HG03460 (cell line): ENCODE results near the gene PRKN.
"Not testable (repeated sequence)": the region's sequence is repeated elsewhere in the genome, so short reads cannot be mapped to it uniquely, and the experiment has no call there.

Experiments
- ATAC-seq: cut with Tn5 transposase; IDR thresholded peaks from one replicate; pipeline ENCODE4 v1.9.1; 2021; ENCODE audit not compliant: unreplicated experiment

Gene PRKN

GRCh38 chr6:162679681-162680080 is 47.9 kb downstream of the PRKN start:
- ATAC-seq: no peak

GRCh38 chr6:162678896-162679295 is 48.7 kb downstream of the PRKN start:
- ATAC-seq: not testable (repeated sequence)

DNA sequence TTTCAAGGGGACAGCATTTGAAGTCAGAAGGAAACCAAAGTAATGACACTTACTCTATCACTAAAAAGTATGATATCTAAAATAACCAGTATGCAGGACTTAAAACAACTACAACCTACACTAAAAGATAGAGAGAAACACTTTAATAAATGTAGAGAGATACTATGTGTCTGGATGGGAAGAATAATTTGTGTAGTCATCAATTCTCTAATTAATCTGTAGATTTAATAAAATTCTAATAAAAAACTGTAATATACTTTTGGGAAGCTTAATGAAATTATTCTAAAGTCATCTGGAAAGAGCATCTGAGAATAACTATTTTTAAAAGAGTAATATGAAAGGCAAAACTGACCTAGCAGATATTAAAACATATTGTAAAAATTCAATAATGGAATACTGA is 52.1 kb downstream of the PRKN start:
- ATAC-seq: no peak

DNA sequence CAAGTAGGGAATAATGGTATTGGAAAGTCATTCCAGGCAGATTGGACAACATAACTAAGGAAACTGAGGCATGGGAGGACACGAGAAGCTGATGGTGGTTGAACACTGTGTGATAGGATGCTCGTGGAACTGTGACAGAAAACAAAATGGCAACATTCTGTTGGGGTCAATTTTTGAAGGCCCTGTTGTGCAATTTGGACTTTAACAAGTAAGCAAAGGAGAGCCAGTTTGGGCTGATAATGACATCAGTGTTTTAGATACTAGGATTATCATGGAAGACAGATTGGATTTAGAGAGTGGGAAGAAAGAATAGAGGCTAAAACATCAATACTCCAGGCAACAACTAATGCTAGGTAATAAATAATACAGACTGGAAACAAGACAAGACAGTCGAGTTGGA is 53.1 kb downstream of the PRKN start:
- ATAC-seq: no peak

GRCh38 chr6:162671580-162672165 is 55.9 kb downstream of the PRKN start:
- ATAC-seq: no peak

DNA sequence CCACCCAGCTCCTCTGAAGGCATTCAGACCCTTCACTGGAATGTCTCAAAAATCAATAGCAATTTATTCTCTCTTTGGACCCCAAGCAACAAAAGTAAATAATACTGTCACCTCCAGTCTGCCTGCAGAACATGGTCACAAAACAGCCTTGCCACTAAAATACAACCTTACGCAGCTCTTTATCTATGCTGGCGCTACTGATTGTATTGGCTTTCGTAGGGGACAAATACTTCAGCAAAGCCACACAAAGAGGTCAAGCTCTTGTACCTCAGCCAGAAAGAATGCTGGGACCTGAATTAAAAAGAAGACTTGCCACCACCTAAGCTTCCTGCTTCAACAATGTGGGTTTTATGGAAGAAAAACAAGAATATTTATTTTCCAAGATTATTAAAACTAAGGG is 57.2 kb downstream of the PRKN start:
- no peak for ATAC-seq

GRCh38 chr6:162666246-162666645 is 61.3 kb downstream of the PRKN start:
- no peak for ATAC-seq

- ATAC-seq: no peak
Observed at GRCh38 chr6:162653808-162654207, 73.8 kb downstream of the PRKN start.

DNA sequence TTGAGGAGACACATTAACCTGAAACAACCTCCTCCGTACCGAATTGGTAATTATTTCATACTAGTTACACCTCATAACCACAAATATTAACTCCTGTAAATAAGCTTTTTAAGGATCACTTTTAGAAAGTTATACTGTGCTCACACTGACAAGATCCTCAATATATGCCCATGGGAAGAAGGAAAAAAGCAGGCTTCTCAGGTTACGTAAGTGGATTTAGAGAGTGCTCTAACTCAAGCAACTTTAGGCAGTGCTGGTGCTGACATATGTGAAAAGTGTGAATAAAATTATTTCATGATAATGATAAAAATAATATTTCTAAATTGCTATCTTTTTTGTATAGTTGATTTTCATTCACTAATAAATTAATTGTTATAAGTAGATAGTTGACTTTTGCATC is 76.1 kb downstream of the PRKN start:
- no peak for ATAC-seq

GRCh38 chr6:162649271-162649670 is 78.3 kb downstream of the PRKN start:
- ATAC-seq: no peak

- no peak for ATAC-seq
Observed at GRCh38 chr6:162644153-162644552, 83.4 kb downstream of the PRKN start.

GRCh38 chr6:162640756-162641155 is 86.8 kb downstream of the PRKN start:
- no peak for ATAC-seq

DNA sequence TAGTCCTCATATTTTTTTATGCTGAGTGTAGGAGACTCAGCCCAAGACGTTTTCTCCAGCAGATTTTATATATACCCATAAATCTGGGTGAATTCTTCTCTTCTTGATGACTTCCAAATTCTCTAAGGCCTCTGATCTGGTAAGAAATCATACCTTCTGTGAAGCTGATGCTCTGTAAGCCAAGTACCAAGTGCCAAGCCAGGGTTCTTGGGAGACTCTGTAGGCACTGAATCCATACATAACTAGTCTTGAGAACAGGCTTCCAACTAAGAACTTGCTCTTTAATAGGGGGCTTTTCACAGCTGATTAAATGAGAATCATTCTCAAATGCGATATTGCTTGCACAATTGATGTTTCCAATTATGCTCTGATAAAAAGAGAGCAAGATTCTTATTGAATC is 87.6 kb downstream of the PRKN start:
- ATAC-seq: no peak

DNA sequence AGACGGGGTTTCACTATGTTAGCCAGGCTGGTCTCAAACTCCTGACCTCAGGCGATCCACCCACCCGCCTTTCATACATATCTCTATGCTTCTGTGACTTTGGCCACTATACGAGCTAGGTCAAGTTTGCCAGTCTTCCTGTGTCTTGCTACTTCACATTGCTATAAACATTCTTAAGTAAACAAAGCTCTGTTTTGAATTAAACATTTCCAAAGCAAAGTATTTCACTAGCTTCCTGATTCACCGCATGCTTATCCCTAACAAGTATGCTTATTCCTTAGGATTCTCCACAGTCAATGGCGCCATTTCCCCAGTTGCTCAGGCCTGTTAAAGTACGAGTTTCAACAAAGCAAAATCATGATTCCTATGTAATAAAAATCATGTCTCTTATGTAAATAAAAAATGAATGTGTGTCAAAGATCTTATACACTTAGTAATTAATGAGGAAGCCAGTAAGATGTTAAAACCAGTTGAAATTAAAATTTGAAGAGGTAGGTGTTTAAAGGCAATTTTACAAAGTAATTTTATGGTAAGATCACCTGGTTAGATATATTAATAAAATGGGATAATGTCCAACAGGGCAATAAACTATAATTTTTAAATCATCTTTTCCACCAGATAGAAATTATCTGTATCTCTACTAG is 88.5 kb downstream of the PRKN start:
- ATAC-seq: no peak

DNA sequence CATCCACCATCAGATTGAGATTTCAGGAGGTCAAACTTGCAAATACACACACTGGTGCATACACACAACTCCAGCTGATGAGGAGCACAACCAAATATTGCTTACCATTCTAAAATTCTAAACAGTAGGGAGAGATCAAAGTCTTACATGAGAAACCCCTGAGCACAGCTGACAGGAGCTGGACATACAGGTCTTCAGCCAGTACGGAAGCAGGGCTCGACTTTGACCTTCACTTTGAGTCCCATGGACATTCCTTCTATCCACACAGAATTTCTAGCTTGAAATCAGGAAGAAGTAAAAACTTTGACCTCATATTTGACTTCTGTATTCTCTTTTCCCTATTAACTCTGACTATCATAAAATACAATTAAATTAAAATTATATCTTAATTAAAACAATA is 90.2 kb downstream of the PRKN start:
- no peak for ATAC-seq

- no peak for ATAC-seq
Observed at GRCh38 chr6:162636167-162636566, 91.4 kb downstream of the PRKN start.

GRCh38 chr6:162631546-162631945 is 96.0 kb downstream of the PRKN start:
- no peak for ATAC-seq

DNA sequence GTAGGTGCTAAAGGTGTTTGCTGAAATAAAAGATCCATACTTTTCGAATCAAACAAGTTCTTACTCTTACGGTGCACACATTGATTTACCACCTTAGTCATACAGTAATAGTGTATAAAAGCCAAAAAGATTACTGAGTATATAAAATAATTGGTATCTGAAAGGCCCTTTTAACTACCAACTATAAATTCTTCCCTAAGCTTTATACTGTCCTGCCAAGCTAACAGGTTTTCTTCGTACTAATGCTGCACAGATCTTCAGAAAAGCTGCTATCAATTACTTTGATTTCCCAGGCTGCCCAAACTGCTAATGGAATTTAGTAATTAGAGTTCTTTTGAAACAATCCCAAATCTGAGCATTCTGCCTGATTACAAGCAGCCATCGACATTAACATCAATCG is 97.5 kb downstream of the PRKN start:
- ATAC-seq: no peak

DNA sequence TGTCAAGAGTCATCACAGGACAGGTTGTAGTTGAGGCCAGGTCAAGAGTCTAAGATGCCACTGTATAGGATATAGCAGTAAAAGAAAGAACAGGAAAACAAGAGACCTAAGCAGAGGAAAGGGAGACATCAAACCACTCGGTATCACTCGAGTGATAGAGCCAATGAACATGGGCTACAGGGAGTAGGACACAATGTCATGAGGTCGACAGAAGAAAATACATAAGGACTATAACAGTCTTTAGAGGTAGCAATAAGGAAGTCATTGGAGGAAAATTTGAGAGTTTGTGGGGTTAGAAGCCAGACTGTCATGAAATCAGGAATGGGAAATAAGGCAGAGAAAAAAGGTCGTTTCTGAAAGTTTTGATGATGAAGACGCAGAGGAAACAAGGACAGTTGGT is 99.7 kb downstream of the PRKN start:
- no peak for ATAC-seq

DNA sequence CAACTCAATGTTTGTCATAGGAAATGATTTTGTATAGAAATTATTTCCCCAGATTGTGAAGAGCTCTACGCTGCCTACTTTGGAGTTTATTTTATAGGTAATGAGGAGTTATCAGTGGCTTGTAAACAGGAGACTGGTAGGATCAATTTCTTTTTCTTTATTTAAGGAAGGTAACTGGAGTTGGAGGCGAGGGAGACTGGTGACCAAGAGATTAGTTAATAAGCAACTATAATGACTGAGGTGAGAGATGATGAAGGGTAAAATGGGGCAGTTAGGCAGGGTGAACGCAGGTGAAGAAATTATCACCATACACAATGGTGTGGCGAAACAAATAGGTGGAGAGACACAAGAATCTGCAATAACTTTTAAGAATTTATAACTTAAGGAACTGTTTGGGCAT is 100.2 kb downstream of the PRKN start:
- no peak for ATAC-seq

GRCh38 chr6:162626869-162627268 is 100.7 kb downstream of the PRKN start:
- ATAC-seq: no peak

DNA sequence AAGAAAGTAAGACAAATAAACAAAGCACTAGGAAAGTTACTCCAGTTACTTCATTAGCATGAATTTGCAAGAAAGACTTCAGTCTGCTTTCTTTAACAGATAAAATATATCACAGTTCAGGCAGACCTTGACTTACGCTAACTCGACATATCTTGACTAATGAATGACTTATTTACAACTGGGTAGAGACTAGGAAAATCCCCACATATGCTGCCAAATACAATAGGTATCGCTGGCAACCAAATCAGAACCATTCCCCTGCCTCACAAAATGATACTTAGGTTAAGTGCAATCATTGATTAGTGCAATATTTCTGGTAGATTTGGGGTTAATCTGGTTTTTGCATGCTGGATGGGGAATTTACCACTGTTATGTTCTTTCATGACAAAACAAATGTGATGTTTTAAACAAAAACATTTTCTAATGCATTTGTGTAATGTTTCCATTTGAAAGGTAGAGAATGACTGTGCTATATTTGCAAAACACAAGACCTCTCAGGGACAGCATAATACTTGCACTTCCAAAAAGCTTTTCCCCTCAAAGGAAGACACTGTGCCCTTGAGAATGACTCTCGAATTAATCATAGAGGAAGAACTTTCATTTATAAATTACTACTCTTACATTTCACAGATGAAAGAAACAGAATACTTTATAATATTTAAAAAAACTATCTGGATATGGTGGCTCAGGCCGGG is 101.6 kb downstream of the PRKN start:
- ATAC-seq: no peak

- no peak for ATAC-seq
Observed at GRCh38 chr6:162622572-162622971, 105.0 kb downstream of the PRKN start.
